Measurements from ENCODE around the gene NKAIN2.

GRCh38 chr6:124371974-124372475 is 568.4 kb downstream of the NKAIN2 start:
- TF ChIP-seq, protein P1, sequence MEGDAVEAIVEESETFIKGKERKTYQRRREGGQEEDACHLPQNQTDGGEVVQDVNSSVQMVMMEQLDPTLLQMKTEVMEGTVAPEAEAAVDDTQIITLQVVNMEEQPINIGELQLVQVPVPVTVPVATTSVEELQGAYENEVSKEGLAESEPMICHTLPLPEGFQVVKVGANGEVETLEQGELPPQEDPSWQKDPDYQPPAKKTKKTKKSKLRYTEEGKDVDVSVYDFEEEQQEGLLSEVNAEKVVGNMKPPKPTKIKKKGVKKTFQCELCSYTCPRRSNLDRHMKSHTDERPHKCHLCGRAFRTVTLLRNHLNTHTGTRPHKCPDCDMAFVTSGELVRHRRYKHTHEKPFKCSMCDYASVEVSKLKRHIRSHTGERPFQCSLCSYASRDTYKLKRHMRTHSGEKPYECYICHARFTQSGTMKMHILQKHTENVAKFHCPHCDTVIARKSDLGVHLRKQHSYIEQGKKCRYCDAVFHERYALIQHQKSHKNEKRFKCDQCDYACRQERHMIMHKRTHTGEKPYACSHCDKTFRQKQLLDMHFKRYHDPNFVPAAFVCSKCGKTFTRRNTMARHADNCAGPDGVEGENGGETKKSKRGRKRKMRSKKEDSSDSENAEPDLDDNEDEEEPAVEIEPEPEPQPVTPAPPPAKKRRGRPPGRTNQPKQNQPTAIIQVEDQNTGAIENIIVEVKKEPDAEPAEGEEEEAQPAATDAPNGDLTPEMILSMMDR (conservative IDR thresholded peaks at IDR 0.05 in 1 of 2, IDR thresholded peaks at IDR 0.05 in 1 of 2; ENCODE audit: extremely low read depth in 1 of 2, insufficient read depth in 1 of 2, low read depth in 1 of 2, low read length in 2 of 2): no peak
- TF ChIP-seq EZH2 (IDR thresholded peaks at IDR 0.05; ENCODE audit: borderline replicate concordance, low read length): no peak

Measured in mammary epithelial cell (primary cell).